ENCODE measurements around the gene BCO2.

- TF ChIP-seq POLR2AphosphoS5 (IDR thresholded peaks at IDR 0.05; ENCODE audit: low read depth, low read length) (no peak), TAF1 (IDR thresholded peaks at IDR 0.05; ENCODE audit: borderline replicate concordance, insufficient read depth, low read length) (no peak), REST (IDR thresholded peaks at IDR 0.05; ENCODE audit: insufficient read depth in 1 of 2, low read depth in 2 of 2, low read length in 2 of 2) (no peak), FOXP2 (optimal IDR thresholded peaks at IDR 0.05; ENCODE audit: borderline replicate concordance, extremely low read depth, extremely low read length, insufficient read depth) (no peak)
Measured at GRCh38 chr11:112150517-112150916, 24.8 kb upstream of the BCO2 start.

All from PFSK-1 (cell line).